Spleen (tissue), 11 donors: Measurements from ENCODE around the gene ZNF181. TPM values are rescaled to one million over a fixed set of nuclear protein-coding genes. Genes with fewer than 3 reads are reported as not detected.

Experiments
- DNase-seq: peaks from one replicate; pipeline ENCODE4 v3.0.0-alpha.2; 2020
- H3K27ac ChIP-seq, 8 donors: fragments of 200-600 bp; sonication (generic) in 7 of 8; 1 replicate in 4 of 8; 2 replicates in 4 of 8; pipeline versions ENCODE4 v1.5.0 to v1.8.0; 2016 to 2021; ENCODE audit warnings: inconsistent platforms in 4 of 8, mild to moderate bottlenecking in 4 of 8, moderate library complexity in 1 of 8
- H3K27me3 ChIP-seq, 7 donors: fragments of 200-600 bp; sonication (generic) in 6 of 7; replicated peaks in 1 of 7; 1 replicate in 4 of 7; 2 replicates in 3 of 7; pipeline versions ENCODE4 v1.5.0 to v1.8.0; 2016 to 2021; ENCODE audit warnings: inconsistent platforms in 3 of 7, mild to moderate bottlenecking in 1 of 7
- H3K36me3 ChIP-seq, 6 donors: fragments of 200-600 bp; sonication (generic) in 5 of 6; 1 replicate in 4 of 6; 2 replicates in 2 of 6; pipeline versions ENCODE4 v1.5.0 to v1.8.0; 2016 to 2021; ENCODE audit warnings: inconsistent platforms in 2 of 6
- H3K4me1 ChIP-seq, 6 donors: fragments of 200-600 bp; sonication (generic) in 5 of 6; 1 replicate in 3 of 6; 2 replicates in 3 of 6; pipeline versions ENCODE4 v1.5.0 to v1.8.0; 2016 to 2021; ENCODE audit warnings: inconsistent platforms in 3 of 6
- H3K4me3 ChIP-seq, 8 donors: fragments of 200-600 bp; sonication (generic) in 7 of 8; 1 replicate in 4 of 8; 2 replicates in 4 of 8; pipeline versions ENCODE4 v1.5.0 to v1.8.0; 2016 to 2021; ENCODE audit warnings: inconsistent platforms in 4 of 8, mild to moderate bottlenecking in 4 of 8, moderate library complexity in 2 of 8
- H3K9me3 ChIP-seq, 8 donors: fragments of 200-600 bp; sonication (generic) in 7 of 8; 1 replicate in 4 of 8; 2 replicates in 4 of 8; pipeline versions ENCODE4 v1.5.0 to v1.8.0; 2016 to 2021; ENCODE audit warnings: inconsistent platforms in 4 of 8
- POLR2A ChIP-seq, 3 donors: fragments of 450-650 bp; IDR thresholded peaks; one replicate each; pipeline ENCODE4 v1.5.1; 2017; ENCODE audit warnings: antibody characterized with exemption in 3 of 3, mild to moderate bottlenecking in 1 of 3
- POLR2AphosphoS5 ChIP-seq, 3 donors: sonication (generic); formaldehyde crosslinking; IDR thresholded peaks; one replicate each; pipeline ENCODE4 v1.5.1; 2017; ENCODE audit warnings: antibody characterized with exemption in 3 of 3
- WGBS, 5 donors: extraction: QIAGEN DNeasy Blood & Tissue Kit in 3 of 5; methylation state at CpG; one replicate each; pipeline versions ENCODE4 v1.1.5 to v1.1.7; 2013 to 2018; 5-methylcytosine and 5-hydroxymethylcytosine counted together
- intact Hi-C: fragments of 100-400 bp; cut with DNase I; formaldehyde crosslinking; loops from one replicate; pipeline ENCODE4 v1.15.0; 2023; ENCODE audit warnings: low total_unique reads
- polyA plus RNA-seq, 3 donors: library from polyadenylated mRNA; stranded (reverse); fragments of 200-250 nt; gene quantifications; one replicate each; pipeline ENCODE4 v1.2.1, GENCODE V29; 2013
- total RNA-seq, 7 donors: library from RNA; depleted of rRNA in 3 of 7; stranded (reverse); fragments of >200 nt in 3 of 7; fragmentation: NEBNext Ultra II Directional in 4 of 7; extraction: Animal tissue kit (Norgen Biotek cat#: 25700) in 4 of 7; gene quantifications; one replicate each; pipeline versions ENCODE4 v1.1.0 to v1.2.1, GENCODE V29; 2016 to 2021
- TF ChIP-seq, protein P1 (sequence below), 11 experiments: fragments of 200-600 bp in 7 of 11; fragments of 450-650 bp in 4 of 11; sonication (generic) in 4 of 11; IDR thresholded peaks in 8 of 11; conservative IDR thresholded peaks in 3 of 11; 1 replicate in 7 of 11; 2 replicates in 4 of 11; pipeline versions ENCODE4 v1.4.0 to v1.8.0; 2016 to 2021; ENCODE audit warnings: antibody characterized with exemption in 11 of 11, inconsistent platforms in 4 of 11, mild to moderate bottlenecking in 1 of 11
- donor health status: healthy with polysubstance abuse.
- donor health status: DM: no; HTN: no; CAD: no; lungs with moderate emphysema.
- donor health status: DM: no; HTN: no; CAD: no.
- donor health status: Bipolar disorder and iron deficiency.
- donor health status: healthy.
- donor health status: DM: no; HTN: no; CAD: no.
- donor health status: DM: yes; HTN: yes; CAD: no.

The ZNF181 gene
- total and polyA plus RNA-seq, 10 donors = 6.8 to 36.5 (median 12.7) TPM

DNA sequence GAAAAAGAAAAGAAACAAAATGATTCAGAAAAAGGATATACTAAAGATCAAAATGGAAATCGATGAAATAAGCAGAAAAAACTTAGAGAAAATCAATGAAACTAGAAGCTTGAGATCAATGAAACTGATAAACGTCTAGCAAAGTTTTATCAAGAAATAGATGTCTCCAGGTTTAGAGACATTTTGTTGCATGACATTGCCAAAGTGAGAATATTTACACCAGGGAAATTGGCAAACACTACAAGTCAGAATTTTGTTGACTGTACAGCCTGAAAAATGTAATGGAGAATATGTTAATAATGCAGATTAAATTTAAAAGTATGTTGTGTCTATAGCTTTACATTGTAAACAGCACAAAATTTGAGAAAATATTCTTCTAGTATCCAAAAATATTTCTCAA is 44.3 kb downstream of the ZNF181 start:
- no peaks in the 10 kb centered on the region for H3K36me3 ChIP-seq
- TF ChIP-seq POLR2A (IDR thresholded peaks at IDR 0.05) = no peak
- TF ChIP-seq, protein P1, sequence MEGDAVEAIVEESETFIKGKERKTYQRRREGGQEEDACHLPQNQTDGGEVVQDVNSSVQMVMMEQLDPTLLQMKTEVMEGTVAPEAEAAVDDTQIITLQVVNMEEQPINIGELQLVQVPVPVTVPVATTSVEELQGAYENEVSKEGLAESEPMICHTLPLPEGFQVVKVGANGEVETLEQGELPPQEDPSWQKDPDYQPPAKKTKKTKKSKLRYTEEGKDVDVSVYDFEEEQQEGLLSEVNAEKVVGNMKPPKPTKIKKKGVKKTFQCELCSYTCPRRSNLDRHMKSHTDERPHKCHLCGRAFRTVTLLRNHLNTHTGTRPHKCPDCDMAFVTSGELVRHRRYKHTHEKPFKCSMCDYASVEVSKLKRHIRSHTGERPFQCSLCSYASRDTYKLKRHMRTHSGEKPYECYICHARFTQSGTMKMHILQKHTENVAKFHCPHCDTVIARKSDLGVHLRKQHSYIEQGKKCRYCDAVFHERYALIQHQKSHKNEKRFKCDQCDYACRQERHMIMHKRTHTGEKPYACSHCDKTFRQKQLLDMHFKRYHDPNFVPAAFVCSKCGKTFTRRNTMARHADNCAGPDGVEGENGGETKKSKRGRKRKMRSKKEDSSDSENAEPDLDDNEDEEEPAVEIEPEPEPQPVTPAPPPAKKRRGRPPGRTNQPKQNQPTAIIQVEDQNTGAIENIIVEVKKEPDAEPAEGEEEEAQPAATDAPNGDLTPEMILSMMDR (IDR thresholded peaks at IDR 0.05 in 8 of 11, conservative IDR thresholded peaks at IDR 0.05 in 3 of 11) = no peak
- no peak for TF ChIP-seq POLR2AphosphoS5 (IDR thresholded peaks at IDR 0.05)
- no peak overlapping the region for H3K4me3 ChIP-seq
- WGBS, 5 donors = 75 to 86% (median 80%) methylated on average over 2 of the region's 2 CpGs
- no peak for DNase-seq
- peaks cover 0 to 3% (median under 1%) of the 10 kb centered on the region in 6 donors for H3K4me1 ChIP-seq
- intact Hi-C loops = no loop called here
- H3K9me3 ChIP-seq = peaks cover 0 to 48% (median 7%) of the 10 kb centered on the region in 8 donors
- peaks cover 0 to 6% (median 0%) of the 10 kb centered on the region in 7 donors for H3K27me3 ChIP-seq
- H3K27ac ChIP-seq = no peak overlapping the region

DNA sequence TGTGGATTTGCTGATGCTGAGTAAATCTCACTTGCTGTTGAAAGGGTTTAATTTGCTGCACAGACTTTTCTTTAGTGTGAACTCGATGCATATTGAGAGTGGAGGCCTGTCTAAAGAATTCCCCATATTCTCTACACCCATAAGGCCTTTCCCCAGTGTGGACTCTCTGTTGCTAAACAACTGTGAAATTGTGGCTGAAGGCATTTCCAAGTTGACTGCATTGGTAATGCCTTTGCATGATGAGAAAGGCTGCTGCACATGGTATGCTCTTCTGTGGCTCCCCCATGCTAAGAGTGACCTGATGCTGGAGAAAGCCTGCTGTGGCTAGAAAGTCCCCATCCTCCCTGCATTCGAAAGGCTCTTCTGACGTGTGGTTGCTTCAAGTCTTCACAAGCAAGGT is 45.6 kb downstream of the ZNF181 start:
- no peak overlapping the region for H3K4me3 ChIP-seq
- no peak overlapping the region for H3K27ac ChIP-seq
- no peaks in the 10 kb centered on the region for H3K36me3 ChIP-seq
- TF ChIP-seq, protein P1 (IDR thresholded peaks at IDR 0.05 in 8 of 11, conservative IDR thresholded peaks at IDR 0.05 in 3 of 11) = no peak
- no peak for TF ChIP-seq POLR2AphosphoS5 (IDR thresholded peaks at IDR 0.05)
- TF ChIP-seq POLR2A (IDR thresholded peaks at IDR 0.05) = no peak
- H3K9me3 ChIP-seq = peaks cover 0 to 40% (median 7%) of the 10 kb centered on the region in 8 donors
- no peak for DNase-seq
- intact Hi-C loops = no loop called here
- 64 to 75% (median 68%) methylated on average over 3 of the region's 3 CpGs for WGBS, 5 donors
- H3K27me3 ChIP-seq = peaks cover 0 to 6% (median 0%) of the 10 kb centered on the region in 7 donors
- no peaks in the 10 kb centered on the region for H3K4me1 ChIP-seq

DNA sequence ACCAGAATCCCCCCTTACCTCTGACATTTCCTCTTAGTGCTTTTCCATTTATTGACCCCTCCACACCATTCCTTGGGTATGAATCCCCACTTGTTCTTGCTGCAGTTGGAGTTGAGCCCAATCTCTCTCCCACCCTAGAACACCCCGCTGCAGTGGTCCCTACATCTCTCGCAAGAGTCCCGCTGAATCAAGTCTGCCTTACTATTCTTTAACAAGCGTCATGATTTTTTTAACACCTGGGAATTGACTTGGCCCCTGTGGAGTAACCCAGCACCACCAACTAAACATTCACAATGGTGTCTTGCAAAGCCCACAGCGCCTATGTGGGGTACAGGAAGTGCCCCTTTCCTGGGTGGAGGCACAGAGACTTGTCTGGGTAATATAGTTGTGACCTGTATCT is 52.2 kb downstream of the ZNF181 start:
- WGBS, 5 donors = 74 to 84% (median 81%) methylated on average over 5 of the region's 5 CpGs
- no peaks in the 10 kb centered on the region for H3K4me1 ChIP-seq
- no peaks in the 10 kb centered on the region for H3K27me3 ChIP-seq
- no peak overlapping the region for H3K4me3 ChIP-seq
- TF ChIP-seq POLR2A (IDR thresholded peaks at IDR 0.05) (no peak), POLR2AphosphoS5 (IDR thresholded peaks at IDR 0.05) (no peak)
- TF ChIP-seq, protein P1 (IDR thresholded peaks at IDR 0.05 in 8 of 11, conservative IDR thresholded peaks at IDR 0.05 in 3 of 11) = no peak
- intact Hi-C loops = no loop called here
- no peaks in the 10 kb centered on the region for H3K36me3 ChIP-seq
- DNase-seq = no peak
- H3K27ac ChIP-seq = no peak overlapping the region
- H3K9me3 ChIP-seq = peaks cover 0 to 9% (median 0%) of the 10 kb centered on the region in 8 donors

DNA sequence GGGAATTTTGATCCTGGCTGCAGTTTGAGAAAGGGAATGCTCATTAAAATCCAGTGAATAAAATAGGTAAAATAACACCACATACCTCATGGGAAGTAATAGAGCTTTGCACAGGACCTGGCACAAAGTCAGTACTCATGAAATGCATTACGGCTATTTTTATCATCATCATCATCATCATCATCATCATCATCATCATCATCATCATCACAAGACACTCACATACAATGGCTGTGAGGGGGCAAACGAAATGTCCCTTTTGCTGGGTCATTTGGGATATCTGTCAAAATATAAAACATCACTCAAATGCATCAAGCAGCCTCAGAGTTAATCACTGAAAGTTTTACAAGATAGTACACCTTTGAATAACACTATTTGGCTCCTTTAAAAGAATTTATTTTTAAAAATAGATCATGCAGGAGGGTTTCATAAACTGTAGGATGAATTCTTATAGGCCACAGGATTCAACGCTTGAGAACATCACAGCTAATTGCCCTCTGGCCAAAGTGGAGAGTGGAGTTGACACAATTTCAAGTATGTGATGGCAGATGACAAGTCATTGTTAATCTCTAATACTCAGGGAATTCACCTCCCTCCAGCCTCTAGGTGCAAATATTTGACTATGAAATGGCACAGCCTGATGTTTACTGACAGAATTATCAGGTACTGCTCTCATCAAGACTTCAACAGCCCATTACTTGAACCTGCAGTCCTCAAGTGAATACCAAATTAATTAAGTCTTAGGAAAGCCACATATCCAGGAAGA is 53.2 kb downstream of the ZNF181 start:
- intact Hi-C loops = no loop called here
- H3K27me3 ChIP-seq = no peaks in the 10 kb centered on the region
- no peak for TF ChIP-seq POLR2AphosphoS5 (IDR thresholded peaks at IDR 0.05)
- no peak for TF ChIP-seq POLR2A (IDR thresholded peaks at IDR 0.05)
- TF ChIP-seq, protein P1 (IDR thresholded peaks at IDR 0.05 in 8 of 11, conservative IDR thresholded peaks at IDR 0.05 in 3 of 11) = no peak

More for the DNA sequence above, 53.2 kb downstream of the ZNF181 start:
- no peaks in the 10 kb centered on the region for H3K36me3 ChIP-seq
- 78 to 84% (median 79%) methylated on average over 3 of the region's 3 CpGs for WGBS, 5 donors
- no peak for DNase-seq
- H3K4me1 ChIP-seq = no peaks in the 10 kb centered on the region
- H3K27ac ChIP-seq = no peak overlapping the region
- peaks cover 0 to 9% (median 0%) of the 10 kb centered on the region in 8 donors for H3K9me3 ChIP-seq
- H3K4me3 ChIP-seq = no peak overlapping the region
